ENCODE results near the gene HIC2. TPM values are rescaled to one million over a fixed set of nuclear protein-coding genes. Genes with fewer than 3 reads are reported as not detected.
"Not testable (repeated sequence)": the region's sequence is repeated elsewhere in the genome, so short reads cannot be mapped to it uniquely, and the experiment has no call there.

The HIC2 gene
- total RNA-seq, 3 donors from 2014 or later (not counting 1 experiment from before 2014, with no cell fraction given), result 6.3 to 10.2 (median 7.7) TPM

GRCh38 chr22:21420180-21420763, 3.1 kb downstream of the HIC2 start:
- H3K9me3 ChIP-seq (ENCODE audit: control insufficient read depth, insufficient read depth, low read length); H3K4me3 Mint-ChIP-seq; intact Hi-C loops (cut with micrococcal nuclease); H3K36me3 ChIP-seq (ENCODE audit: control insufficient read depth, insufficient read depth, low read length); H3K27me3 Mint-ChIP-seq (ENCODE audit: low read depth in 2 of 2); DNase-seq; H3K4me3 ChIP-seq (ENCODE audit: low read length); H3K36me3 Mint-ChIP-seq; H3K27ac Mint-ChIP-seq; H3K4me1 Mint-ChIP-seq; H3K4me1 ChIP-seq (ENCODE audit: control insufficient read depth, insufficient read depth, low read length); H3K9me3 Mint-ChIP-seq; H3K27me3 ChIP-seq (ENCODE audit: control insufficient read depth, insufficient read depth, low read length); H3K27ac ChIP-seq (ENCODE audit: low read length): not testable (repeated sequence)
- WGBS (ENCODE audit: insufficient coverage), result 31% methylated on average over 2 of the region's 19 CpGs
- ATAC-seq, result peak; percentile 69 to 76 (median 75)

GRCh38 chr22:21424084-21424709, 7.0 kb downstream of the HIC2 start:
- ATAC-seq; H3K9me3 ChIP-seq (ENCODE audit: control insufficient read depth, insufficient read depth, low read length); H3K4me1 ChIP-seq (ENCODE audit: control insufficient read depth, insufficient read depth, low read length); H3K9me3 Mint-ChIP-seq; H3K4me3 Mint-ChIP-seq; H3K27me3 ChIP-seq (ENCODE audit: control insufficient read depth, insufficient read depth, low read length); H3K4me3 ChIP-seq (ENCODE audit: low read length); H3K27me3 Mint-ChIP-seq (ENCODE audit: low read depth in 2 of 2); H3K36me3 ChIP-seq (ENCODE audit: control insufficient read depth, insufficient read depth, low read length); H3K27ac ChIP-seq (ENCODE audit: low read length); H3K36me3 Mint-ChIP-seq; DNase-seq; intact Hi-C loops (cut with micrococcal nuclease); H3K27ac Mint-ChIP-seq; H3K4me1 Mint-ChIP-seq: not testable (repeated sequence)
- no CpG with 5 or more reads among the region's 12 CpGs for WGBS (ENCODE audit: insufficient coverage)

DNA sequence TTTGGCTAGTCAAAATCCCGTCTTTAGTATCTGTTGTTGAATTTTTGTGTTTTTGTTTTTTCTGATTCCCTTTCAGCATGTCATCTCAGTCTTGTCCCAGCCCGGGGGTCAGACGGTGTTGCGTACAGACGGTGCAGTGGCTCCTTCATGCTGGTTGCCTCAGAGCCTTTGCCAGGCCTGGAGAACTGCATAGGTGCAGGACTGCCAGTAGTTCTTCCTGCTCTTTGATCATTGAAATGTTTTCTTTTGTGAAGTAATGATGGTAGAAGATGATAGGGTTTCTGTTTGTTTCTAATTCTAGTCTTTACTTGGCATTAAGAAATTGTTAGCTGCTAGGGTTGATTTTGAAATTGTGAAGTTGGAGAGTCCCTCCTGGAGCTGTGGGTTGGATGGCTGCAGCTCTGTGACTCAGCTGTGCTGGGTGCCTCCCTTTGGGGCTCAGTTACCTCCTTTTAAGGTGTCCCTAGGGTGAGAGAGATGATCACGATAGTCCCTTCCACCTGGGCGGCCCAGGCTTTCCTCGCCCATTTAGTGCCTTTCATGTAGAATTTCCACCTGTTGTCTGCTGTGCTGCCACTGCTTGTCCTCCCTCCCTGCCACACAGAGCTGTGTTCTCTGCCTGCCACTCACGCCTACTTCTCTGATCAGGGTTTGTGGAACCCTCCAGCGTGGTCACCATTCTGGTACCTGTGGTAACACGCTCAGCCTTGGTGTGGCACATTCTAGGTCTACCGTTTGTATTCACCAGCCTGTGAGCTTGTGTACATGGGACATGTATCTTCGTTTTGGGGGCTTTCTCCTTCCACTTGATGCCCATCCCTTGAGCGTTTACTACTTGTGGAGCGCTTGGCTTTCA, 17.4 kb downstream of the HIC2 start:
- H3K4me3 Mint-ChIP-seq; H3K36me3 ChIP-seq (ENCODE audit: control insufficient read depth, insufficient read depth, low read length); H3K36me3 Mint-ChIP-seq; H3K9me3 Mint-ChIP-seq; H3K4me1 ChIP-seq (ENCODE audit: control insufficient read depth, insufficient read depth, low read length); H3K4me3 ChIP-seq (ENCODE audit: low read length); DNase-seq; H3K4me1 Mint-ChIP-seq; H3K27ac ChIP-seq (ENCODE audit: low read length); H3K9me3 ChIP-seq (ENCODE audit: control insufficient read depth, insufficient read depth, low read length); H3K27me3 ChIP-seq (ENCODE audit: control insufficient read depth, insufficient read depth, low read length); intact Hi-C loops (cut with micrococcal nuclease); H3K27ac Mint-ChIP-seq; H3K27me3 Mint-ChIP-seq (ENCODE audit: low read depth in 2 of 2): not testable (repeated sequence)
- WGBS (ENCODE audit: insufficient coverage), result no CpG with 5 or more reads among the region's 15 CpGs
- ATAC-seq, result peak in 2 of 3 donors; percentile 52 to 57

DNA sequence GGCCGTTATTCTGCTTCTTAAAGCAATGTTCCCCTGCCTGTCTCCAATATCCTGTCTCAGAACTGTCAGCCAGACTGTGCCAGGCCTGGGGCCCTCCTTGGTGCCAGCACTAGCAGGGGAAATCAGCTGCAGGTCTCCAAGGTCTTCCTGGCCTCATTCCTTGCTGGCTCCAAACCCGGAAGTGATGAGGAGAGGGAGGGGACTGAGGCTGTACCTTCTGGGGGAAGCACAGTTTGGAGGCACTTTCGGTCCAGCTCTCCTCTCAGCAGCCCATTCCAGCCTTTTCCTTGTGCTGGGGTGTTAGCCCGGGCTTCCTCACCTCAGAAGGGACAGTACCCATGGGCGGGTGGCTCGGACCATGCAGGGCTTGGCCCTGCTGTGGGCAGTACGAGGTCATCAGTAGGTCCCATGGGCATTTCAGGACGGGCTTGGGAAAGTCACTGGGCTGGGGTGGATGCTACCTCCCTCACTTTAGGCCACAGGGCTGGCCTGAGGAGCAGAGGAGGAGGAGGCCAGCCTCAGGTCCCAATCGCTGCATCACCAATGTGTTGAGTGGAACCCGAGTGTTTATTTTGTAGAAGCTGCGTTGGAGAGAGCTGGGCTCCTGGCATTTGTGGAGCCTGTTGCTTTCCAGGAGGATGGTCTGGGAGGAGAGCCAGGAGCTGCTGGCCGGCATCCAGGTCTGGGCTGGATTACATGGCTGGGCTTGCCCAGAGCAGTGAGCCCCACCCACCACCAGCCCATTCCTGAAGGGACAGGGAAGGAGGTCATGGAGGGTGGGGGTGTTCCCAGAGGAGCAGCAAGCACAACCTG, 19.0 kb downstream of the HIC2 start:
- H3K36me3 Mint-ChIP-seq; intact Hi-C loops (cut with micrococcal nuclease): not testable (repeated sequence)

GRCh38 chr22:21438013-21438412, 20.8 kb downstream of the HIC2 start:
- DNase-seq, result peak in 1 of 2 donors; percentile 9

More for the DNA sequence above, 19.0 kb downstream of the HIC2 start:
- peak in 1 of 2 donors; percentile 11 for DNase-seq
- H3K4me1 Mint-ChIP-seq; H3K4me3 ChIP-seq (ENCODE audit: low read length); H3K9me3 Mint-ChIP-seq; H3K27ac ChIP-seq (ENCODE audit: low read length); H3K4me3 Mint-ChIP-seq; ATAC-seq; H3K4me1 ChIP-seq (ENCODE audit: control insufficient read depth, insufficient read depth, low read length); H3K27me3 Mint-ChIP-seq (ENCODE audit: low read depth in 2 of 2); H3K9me3 ChIP-seq (ENCODE audit: control insufficient read depth, insufficient read depth, low read length); H3K36me3 ChIP-seq (ENCODE audit: control insufficient read depth, insufficient read depth, low read length); H3K27ac Mint-ChIP-seq; H3K27me3 ChIP-seq (ENCODE audit: control insufficient read depth, insufficient read depth, low read length): not testable (repeated sequence)
- WGBS (ENCODE audit: insufficient coverage), result no CpG with 5 or more reads among the region's 12 CpGs

DNA sequence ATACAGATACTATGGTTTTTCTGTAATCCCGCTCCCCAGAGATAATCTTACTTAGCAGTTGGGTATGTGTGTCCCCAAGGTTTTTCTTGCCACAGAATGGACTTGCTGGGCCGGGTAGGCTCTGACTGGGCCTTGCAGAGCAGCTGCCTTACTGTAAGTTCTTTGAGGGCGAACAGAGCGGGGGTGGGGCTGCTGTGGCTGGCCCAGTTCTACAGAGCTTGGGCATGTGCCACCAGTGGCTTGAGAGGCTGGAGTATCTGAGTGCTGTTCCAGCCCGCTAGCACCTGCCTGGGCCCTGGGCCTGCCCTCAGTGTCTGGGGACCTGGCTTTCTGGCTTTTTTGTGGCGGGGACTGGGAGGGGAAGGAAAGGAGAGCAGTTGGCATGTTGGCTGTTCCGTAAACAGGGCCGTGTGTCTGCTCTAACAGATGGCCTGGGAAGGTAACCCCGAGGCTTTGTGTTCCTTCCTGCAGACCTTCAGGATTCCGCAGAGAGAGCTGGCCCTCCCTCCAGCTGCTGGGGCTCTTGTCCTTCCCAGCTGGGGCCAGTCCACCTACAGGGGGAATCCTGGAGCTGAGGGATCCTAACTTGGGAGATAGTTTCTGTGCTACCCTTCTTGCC, 23.0 kb downstream of the HIC2 start:
- H3K4me1 Mint-ChIP-seq; H3K4me3 ChIP-seq (ENCODE audit: low read length); H3K36me3 Mint-ChIP-seq; H3K27me3 Mint-ChIP-seq (ENCODE audit: low read depth in 2 of 2); DNase-seq; H3K9me3 ChIP-seq (ENCODE audit: control insufficient read depth, insufficient read depth, low read length); H3K27me3 ChIP-seq (ENCODE audit: control insufficient read depth, insufficient read depth, low read length); intact Hi-C loops (cut with micrococcal nuclease); ATAC-seq; H3K27ac ChIP-seq (ENCODE audit: low read length); H3K4me3 Mint-ChIP-seq; H3K9me3 Mint-ChIP-seq; H3K36me3 ChIP-seq (ENCODE audit: control insufficient read depth, insufficient read depth, low read length); H3K4me1 ChIP-seq (ENCODE audit: control insufficient read depth, insufficient read depth, low read length); H3K27ac Mint-ChIP-seq: not testable (repeated sequence)
- no CpG with 5 or more reads among the region's 10 CpGs for WGBS (ENCODE audit: insufficient coverage)

More at GRCh38 chr22:21438013-21438412, 20.8 kb downstream of the HIC2 start:
- H3K4me3 Mint-ChIP-seq; intact Hi-C loops (cut with micrococcal nuclease); H3K9me3 ChIP-seq (ENCODE audit: control insufficient read depth, insufficient read depth, low read length); H3K27ac ChIP-seq (ENCODE audit: low read length); H3K27me3 ChIP-seq (ENCODE audit: control insufficient read depth, insufficient read depth, low read length); H3K27ac Mint-ChIP-seq; H3K4me1 ChIP-seq (ENCODE audit: control insufficient read depth, insufficient read depth, low read length); H3K27me3 Mint-ChIP-seq (ENCODE audit: low read depth in 2 of 2); ATAC-seq; H3K36me3 Mint-ChIP-seq; H3K4me1 Mint-ChIP-seq; H3K9me3 Mint-ChIP-seq; H3K4me3 ChIP-seq (ENCODE audit: low read length); H3K36me3 ChIP-seq (ENCODE audit: control insufficient read depth, insufficient read depth, low read length): not testable (repeated sequence)
- no CpG with 5 or more reads among the region's 6 CpGs for WGBS (ENCODE audit: insufficient coverage)

DNA sequence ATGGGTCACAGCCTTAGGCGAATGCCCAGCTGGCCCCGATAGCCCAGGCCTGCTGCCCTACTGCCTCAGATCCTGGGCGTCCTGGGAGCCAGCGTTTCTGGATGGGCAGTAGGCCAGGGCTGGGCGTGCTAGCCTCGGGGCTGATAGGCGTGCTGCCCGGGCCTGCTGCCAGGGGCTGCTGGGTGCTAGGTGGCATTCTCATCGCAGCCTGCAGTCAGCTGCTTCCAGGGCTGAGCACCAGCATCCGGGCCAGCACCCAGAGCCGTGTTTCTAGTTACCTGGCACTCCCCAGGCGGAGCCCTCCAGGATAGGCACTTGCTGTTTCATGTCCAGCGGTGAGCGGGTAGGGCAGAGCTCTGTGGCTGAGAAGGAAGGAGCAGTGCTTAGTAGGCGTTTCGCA, 23.5 kb downstream of the HIC2 start:
- H3K36me3 ChIP-seq (ENCODE audit: control insufficient read depth, insufficient read depth, low read length); H3K27me3 ChIP-seq (ENCODE audit: control insufficient read depth, insufficient read depth, low read length); intact Hi-C loops (cut with micrococcal nuclease); H3K27ac ChIP-seq (ENCODE audit: low read length); H3K4me1 Mint-ChIP-seq; ATAC-seq; H3K4me3 Mint-ChIP-seq; H3K27ac Mint-ChIP-seq; H3K4me3 ChIP-seq (ENCODE audit: low read length); DNase-seq; H3K27me3 Mint-ChIP-seq (ENCODE audit: low read depth in 2 of 2); H3K36me3 Mint-ChIP-seq; H3K4me1 ChIP-seq (ENCODE audit: control insufficient read depth, insufficient read depth, low read length); H3K9me3 ChIP-seq (ENCODE audit: control insufficient read depth, insufficient read depth, low read length); H3K9me3 Mint-ChIP-seq: not testable (repeated sequence)
- WGBS (ENCODE audit: insufficient coverage), result no CpG with 5 or more reads among the region's 16 CpGs
